HepG2 (cell line): Measurements from ENCODE around the gene SH3GL1. TPM values are rescaled to one million over a fixed set of nuclear protein-coding genes. Genes with fewer than 3 reads are reported as not detected.

ENCODE experiments used
- ARID5B ChIP-seq: IDR thresholded peaks from 2 replicates; pipeline ENCODE4 v1.4.0; 2020; ENCODE audit warnings: mild to moderate bottlenecking, missing genetic modification reagents
- DRAP1 ChIP-seq: IDR thresholded peaks from 2 replicates; pipeline ENCODE4 v1.6.1; 2016; ENCODE audit warnings: missing genetic modification reagents, missing compliant biosample characterization
- MATR3 ChIP-seq: sonication (generic); formaldehyde crosslinking; IDR thresholded peaks from 2 replicates; pipeline ENCODE4 v1.4.0; 2020; ENCODE audit warnings: missing genetic modification reagents
- MTA1 ChIP-seq: sonication (generic); formaldehyde crosslinking; IDR thresholded peaks from 2 replicates; pipeline ENCODE4 v1.4.0; 2020; ENCODE audit warnings: missing genetic modification reagents, mild to moderate bottlenecking, borderline replicate concordance
- PPARG ChIP-seq: conservative IDR thresholded peaks from 2 replicates; pipeline ENCODE4 v1.6.1; 2016; ENCODE audit warnings: missing biosample characterization, missing genetic modification reagents
- SNRNP70 ChIP-seq: fragments of 200-400 bp; formaldehyde crosslinking; IDR thresholded peaks from 2 replicates; pipeline ENCODE4 v1.6.1; 2017; ENCODE audit warnings: mild to moderate bottlenecking, low read depth, low read length, moderate library complexity
- TRIM22 ChIP-seq: fragments of 450-650 bp; IDR thresholded peaks from 2 replicates; pipeline ENCODE4 v1.6.1; 2017
- ZBED4 ChIP-seq: sonication (generic); formaldehyde crosslinking; IDR thresholded peaks from 2 replicates; pipeline ENCODE4 v1.4.0; 2020; ENCODE audit warnings: missing genetic modification reagents, borderline replicate concordance
- ZBTB33 ChIP-seq: sonication (generic); formaldehyde crosslinking; IDR thresholded peaks from 2 replicates; pipeline ENCODE4 v1.4.0; 2020; ENCODE audit warnings: missing genetic modification reagents
- ZIK1 ChIP-seq: sonication (generic); formaldehyde crosslinking; IDR thresholded peaks from 2 replicates; pipeline ENCODE4 v1.5.0; 2020; ENCODE audit warnings: mild to moderate bottlenecking, low read depth, missing genetic modification reagents, borderline replicate concordance
- ZNF263 ChIP-seq: sonication (generic); formaldehyde crosslinking; IDR thresholded peaks from 2 replicates; pipeline ENCODE4 v1.4.0; 2020; ENCODE audit warnings: missing genetic modification reagents
- ZNF780A ChIP-seq: sonication (generic); formaldehyde crosslinking; IDR thresholded peaks from 2 replicates; pipeline ENCODE4 v1.8.0; 2022; ENCODE audit warnings: mild to moderate bottlenecking, missing genetic modification reagents, moderate library complexity
- ZNF816 ChIP-seq: sonication (generic); formaldehyde crosslinking; IDR thresholded peaks from 2 replicates; pipeline ENCODE4 v1.8.0; 2022; ENCODE audit warnings: missing genetic modification reagents, mild to moderate bottlenecking, borderline replicate concordance
- ZSCAN9 ChIP-seq: IDR thresholded peaks from 2 replicates; pipeline ENCODE4 v1.6.1; 2016; ENCODE audit warnings: borderline replicate concordance
- ZUFSP ChIP-seq: sonication (generic); formaldehyde crosslinking; IDR thresholded peaks from 2 replicates; pipeline ENCODE4 v1.9.0; 2021; ENCODE audit warnings: missing genetic modification reagents, mild to moderate bottlenecking, borderline replicate concordance
- polyA plus RNA-seq, 8 experiments: library from polyadenylated mRNA; depleted of rRNA in 3 of 8; stranded (reverse) in 7 of 8; unstranded in 1 of 8; fragments of >200 nt; fragmentation: Illumina TruSeq in 4 of 8; extraction: Trizol in 4 of 8; gene quantifications; 2 replicates each; pipeline versions ENCODE4 v1.2.1 to v1.2.3, GENCODE V29; 2011 to 2016; ENCODE audit warnings: low read depth in 4 of 8, missing spikeins in 1 of 8, mixed read lengths in 1 of 8; ENCODE audit not compliant: insufficient read depth in 1 of 8
- total RNA-seq, 5 experiments: library from RNA; depleted of rRNA; stranded (reverse); fragments of >200 nt; fragmentation: Illumina TruSeq; extraction: Trizol; gene quantifications; 2 replicates each; pipeline ENCODE4 v1.2.3, GENCODE V29; 2016; ENCODE audit warnings: low read depth in 1 of 5

Gene SH3GL1
- total and polyA plus RNA-seq, 2 of the 13 experiments (the other 11 are each of a cell fraction or from before 2014, with no cell fraction given), result 33.0 to 45.1 TPM

- TF ChIP-seq ZNF816 (CRISPR knock-in tag) (0 out of 2 replicates have a peak, but pooled peaks have one; percentile 27), MATR3 (no peak), TRIM22 (no peak), ZIK1 (CRISPR knock-in tag) (no peak), ZBTB33 (CRISPR knock-in tag) (no peak), PPARG (CRISPR knock-in tag) (no peak), ZBED4 (no peak), ZNF780A (CRISPR knock-in tag) (no peak), MTA1 (CRISPR knock-in tag) (no peak), DRAP1 (CRISPR knock-in tag) (no peak), SNRNP70 (no peak), ZSCAN9 (CRISPR knock-in tag) (no peak), ZNF263 (peak; percentile 34; the same call in 1 of the 2 replicates), ARID5B (CRISPR knock-in tag) (0 out of 2 replicates have a peak, but pooled peaks have one; percentile 23), ZUFSP (CRISPR knock-in tag) (no peak)
These were observed 6.3 kb upstream of the SH3GL1 start (continued) for GRCh38 chr19:4406626-4407025.
